Breast epithelium (tissue), 3 donors: ENCODE measurements around the gene IL1RAPL2.

Experiments used
- POLR2A ChIP-seq: fragments of 450-650 bp; IDR thresholded peaks from one replicate; pipeline ENCODE4 v1.6.1; 2016; ENCODE audit warnings: antibody characterized with exemption, mild to moderate bottlenecking, moderate library complexity
- POLR2AphosphoS5 ChIP-seq, 3 donors: sonication (generic); formaldehyde crosslinking; IDR thresholded peaks; one replicate each; pipeline ENCODE4 v1.6.1; 2017; ENCODE audit warnings: antibody characterized with exemption in 3 of 3

- TF ChIP-seq POLR2AphosphoS5 (IDR thresholded peaks at IDR 0.05): no peak
- no peak for TF ChIP-seq POLR2A
These were observed 643.4 kb downstream of the IL1RAPL2 start for GRCh38 chrX:105209406-105209805.
